ENCODE measurements around the gene CGNL1.

- TF ChIP-seq, protein P1, sequence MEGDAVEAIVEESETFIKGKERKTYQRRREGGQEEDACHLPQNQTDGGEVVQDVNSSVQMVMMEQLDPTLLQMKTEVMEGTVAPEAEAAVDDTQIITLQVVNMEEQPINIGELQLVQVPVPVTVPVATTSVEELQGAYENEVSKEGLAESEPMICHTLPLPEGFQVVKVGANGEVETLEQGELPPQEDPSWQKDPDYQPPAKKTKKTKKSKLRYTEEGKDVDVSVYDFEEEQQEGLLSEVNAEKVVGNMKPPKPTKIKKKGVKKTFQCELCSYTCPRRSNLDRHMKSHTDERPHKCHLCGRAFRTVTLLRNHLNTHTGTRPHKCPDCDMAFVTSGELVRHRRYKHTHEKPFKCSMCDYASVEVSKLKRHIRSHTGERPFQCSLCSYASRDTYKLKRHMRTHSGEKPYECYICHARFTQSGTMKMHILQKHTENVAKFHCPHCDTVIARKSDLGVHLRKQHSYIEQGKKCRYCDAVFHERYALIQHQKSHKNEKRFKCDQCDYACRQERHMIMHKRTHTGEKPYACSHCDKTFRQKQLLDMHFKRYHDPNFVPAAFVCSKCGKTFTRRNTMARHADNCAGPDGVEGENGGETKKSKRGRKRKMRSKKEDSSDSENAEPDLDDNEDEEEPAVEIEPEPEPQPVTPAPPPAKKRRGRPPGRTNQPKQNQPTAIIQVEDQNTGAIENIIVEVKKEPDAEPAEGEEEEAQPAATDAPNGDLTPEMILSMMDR (IDR thresholded peaks at IDR 0.05): peak in 1 of 6 experiments; percentile 8
- TF ChIP-seq POLR2A (IDR thresholded peaks at IDR 0.05): peak in 1 of 2 donors; percentile 31
Observed at GRCh38 chr15:57354436-57355123, 21.7 kb upstream of the CGNL1 start.
